HEK293T (cell line): ENCODE results near the gene CMTM2.

Experiments used
- BHLHE40 ChIP-seq: fragments of 450-650 bp; IDR thresholded peaks from 2 replicates; pipeline ENCODE4 v1.6.1; 2016; ENCODE audit warnings: mild to moderate bottlenecking, moderate library complexity, borderline replicate concordance
- ELF4 ChIP-seq: fragments of 450-650 bp; IDR thresholded peaks from 2 replicates; pipeline ENCODE4 v1.6.1; 2017; ENCODE audit warnings: antibody characterized with exemption
- FOXA1 ChIP-seq: fragments of 450-650 bp; IDR thresholded peaks from 2 replicates; pipeline ENCODE4 v1.6.1; 2016; ENCODE audit warnings: mild to moderate bottlenecking
- FOXK2 ChIP-seq: fragments of 450-650 bp; IDR thresholded peaks from 2 replicates; pipeline ENCODE4 v1.6.1; 2016; ENCODE audit warnings: mild to moderate bottlenecking
- FOXM1 ChIP-seq: fragments of 450-650 bp; IDR thresholded peaks from 2 replicates; pipeline ENCODE4 v1.6.1; 2017; ENCODE audit warnings: mild to moderate bottlenecking, borderline replicate concordance
- HDGF ChIP-seq: fragments of 450-650 bp; IDR thresholded peaks from 2 replicates; pipeline ENCODE4 v1.6.1; 2017; ENCODE audit warnings: antibody characterized with exemption, borderline replicate concordance
- L3MBTL2 ChIP-seq: fragments of 450-650 bp; conservative IDR thresholded peaks from 2 replicates; pipeline ENCODE4 v1.6.1; 2016; ENCODE audit warnings: mild to moderate bottlenecking
- LEF1 ChIP-seq: fragments of 450-650 bp; IDR thresholded peaks from 2 replicates; pipeline ENCODE4 v1.6.1; 2017; ENCODE audit warnings: mild to moderate bottlenecking, borderline replicate concordance
- NFRKB ChIP-seq: fragments of 450-650 bp; IDR thresholded peaks from 2 replicates; pipeline ENCODE4 v1.6.1; 2016; ENCODE audit warnings: mild to moderate bottlenecking, moderate library complexity
- PKNOX1 ChIP-seq: fragments of 450-650 bp; IDR thresholded peaks from 2 replicates; pipeline ENCODE4 v1.6.1; 2016
- SP1 ChIP-seq: fragments of 450-650 bp; IDR thresholded peaks from 2 replicates; pipeline ENCODE4 v1.6.1; 2017
- SUZ12 ChIP-seq: fragments of 450-650 bp; IDR thresholded peaks from 2 replicates; pipeline ENCODE4 v1.6.1; 2016; ENCODE audit warnings: mild to moderate bottlenecking
- TARDBP ChIP-seq: fragments of 450-650 bp; IDR thresholded peaks from 2 replicates; pipeline ENCODE4 v1.6.1; 2016
- ZNF384 ChIP-seq: fragments of 450-650 bp; IDR thresholded peaks from 2 replicates; pipeline ENCODE4 v1.6.1; 2016

- TF ChIP-seq FOXA1 (no peak), FOXK2 (no peak), BHLHE40 (no peak), FOXM1 (no peak), SP1 (no peak), PKNOX1 (no peak), SUZ12 (no peak), L3MBTL2 (no peak), NFRKB (no peak), TARDBP (no peak), HDGF (no peak), LEF1 (no peak), ELF4 (no peak), ZNF384 (no peak)
Measured at GRCh38 chr16:66612422-66612821, 33.2 kb downstream of the CMTM2 start.
